GM19351 (cell line): ENCODE measurements around the gene TBC1D1.

ENCODE experiments used
- ATAC-seq: cut with Tn5 transposase; IDR thresholded peaks from one replicate; pipeline ENCODE4 v1.9.1; 2021; ENCODE audit warnings: mild to moderate bottlenecking, moderate library complexity; ENCODE audit not compliant: unreplicated experiment

Gene TBC1D1

DNA sequence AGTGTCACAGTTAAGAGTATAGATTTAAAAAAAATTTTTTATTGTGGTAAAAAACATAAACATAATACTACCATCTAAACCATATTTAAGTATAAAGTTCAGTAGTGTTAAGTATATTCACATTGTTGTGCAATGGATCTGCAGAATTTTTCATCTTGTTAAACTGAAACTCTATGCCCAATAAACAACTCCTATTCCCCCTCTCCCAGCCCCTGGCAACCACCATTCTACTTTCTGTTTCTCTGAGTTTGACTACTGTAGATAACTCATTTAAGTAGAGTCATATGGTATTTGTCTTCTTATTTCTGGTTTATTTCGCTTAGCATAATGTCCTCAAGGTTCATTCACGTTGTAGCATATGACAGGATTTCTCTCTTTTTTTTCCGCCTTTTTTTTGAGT is 181.7 kb downstream of the TBC1D1 start:
- ATAC-seq: no peak

DNA sequence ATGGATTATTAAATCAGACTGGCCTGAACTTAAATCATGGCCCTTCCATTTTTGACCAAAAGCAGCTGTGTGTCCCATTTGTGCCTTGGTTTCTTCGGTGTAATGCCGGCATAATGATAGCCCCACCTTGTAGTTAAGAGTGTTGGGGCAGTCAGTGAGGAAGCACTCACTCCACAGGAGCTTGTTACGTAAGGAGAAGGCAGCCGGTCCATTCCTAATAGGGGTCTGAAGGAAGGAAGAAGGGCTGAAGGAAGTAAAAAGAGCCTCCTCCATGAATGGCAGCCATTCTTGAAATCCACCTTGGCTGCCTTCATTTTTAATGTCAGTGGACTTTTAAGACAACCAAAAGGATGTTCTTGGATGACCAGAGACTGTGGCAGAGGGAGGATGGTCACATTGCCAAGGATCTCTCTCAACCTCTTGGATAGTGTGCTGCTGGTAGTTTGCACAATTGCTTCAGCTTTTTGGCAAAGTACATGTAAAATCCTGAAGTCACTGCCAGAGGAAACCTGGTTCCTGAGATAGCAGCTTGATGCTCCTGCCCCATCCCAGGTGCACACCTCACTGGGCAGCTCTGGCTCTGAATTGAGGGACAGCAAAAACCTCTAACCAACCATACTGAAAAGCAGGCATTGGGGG is 182.8 kb downstream of the TBC1D1 start:
- no peak for ATAC-seq

DNA sequence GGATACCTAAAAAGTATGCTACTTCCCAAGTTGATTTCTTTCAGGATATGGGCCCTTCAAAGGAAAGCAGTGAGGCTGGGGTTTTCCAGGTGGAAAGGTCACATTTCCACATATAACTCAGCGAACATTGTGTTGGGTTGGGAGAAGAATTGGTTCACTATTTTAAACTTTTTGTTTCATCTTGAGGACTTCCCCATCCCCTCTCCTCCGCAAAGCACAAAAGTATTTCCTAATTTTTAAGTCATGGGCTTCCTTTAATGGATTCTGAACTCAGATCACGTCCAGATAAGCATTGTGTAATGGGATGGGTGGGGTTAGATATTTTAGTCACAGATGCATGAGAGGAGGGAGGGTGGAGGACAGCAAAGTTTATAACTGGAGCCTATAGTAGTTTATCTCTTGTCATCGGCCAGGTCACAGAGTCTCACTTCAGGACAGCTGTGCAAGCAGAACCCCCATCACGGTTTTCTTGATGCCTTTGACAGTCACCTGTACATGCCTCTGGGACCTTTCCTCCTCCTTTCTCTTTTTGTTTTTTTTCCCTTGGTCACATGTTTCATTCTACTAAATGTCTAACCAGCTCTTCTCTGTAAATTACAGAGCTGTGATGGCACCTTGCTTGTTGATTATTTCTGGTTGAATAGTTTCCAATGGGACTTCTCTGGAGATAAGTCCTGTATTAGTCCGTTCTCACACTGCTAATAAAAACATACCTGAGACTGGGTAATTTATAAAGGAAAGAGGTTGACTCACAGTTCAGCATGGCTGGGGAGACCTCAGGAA is 184.7 kb downstream of the TBC1D1 start:
- no peak for ATAC-seq

DNA sequence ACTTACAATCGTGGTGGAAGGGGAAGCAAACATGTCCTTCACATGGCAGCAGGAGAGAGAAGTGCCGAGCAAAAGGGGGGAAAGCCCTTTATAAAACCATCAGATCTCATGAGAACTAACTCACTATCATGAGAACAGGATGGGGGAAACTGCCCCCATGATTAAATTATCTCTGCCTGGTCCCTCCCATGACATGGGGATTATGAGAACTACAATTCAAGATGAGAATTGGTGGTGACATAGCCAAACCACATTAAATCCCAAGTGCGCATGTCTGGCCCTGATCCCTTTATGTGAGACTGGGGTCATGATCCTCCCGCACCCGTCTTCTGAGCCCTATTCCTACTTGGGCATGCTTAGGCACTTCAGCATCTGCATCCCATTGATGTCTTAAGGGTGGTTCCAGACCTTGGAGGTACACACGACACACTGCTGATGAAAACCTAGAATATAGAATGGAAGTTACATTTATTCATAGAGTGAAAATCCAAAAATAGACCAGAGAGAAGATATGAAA is 185.3 kb downstream of the TBC1D1 start:
- no peak for ATAC-seq

DNA sequence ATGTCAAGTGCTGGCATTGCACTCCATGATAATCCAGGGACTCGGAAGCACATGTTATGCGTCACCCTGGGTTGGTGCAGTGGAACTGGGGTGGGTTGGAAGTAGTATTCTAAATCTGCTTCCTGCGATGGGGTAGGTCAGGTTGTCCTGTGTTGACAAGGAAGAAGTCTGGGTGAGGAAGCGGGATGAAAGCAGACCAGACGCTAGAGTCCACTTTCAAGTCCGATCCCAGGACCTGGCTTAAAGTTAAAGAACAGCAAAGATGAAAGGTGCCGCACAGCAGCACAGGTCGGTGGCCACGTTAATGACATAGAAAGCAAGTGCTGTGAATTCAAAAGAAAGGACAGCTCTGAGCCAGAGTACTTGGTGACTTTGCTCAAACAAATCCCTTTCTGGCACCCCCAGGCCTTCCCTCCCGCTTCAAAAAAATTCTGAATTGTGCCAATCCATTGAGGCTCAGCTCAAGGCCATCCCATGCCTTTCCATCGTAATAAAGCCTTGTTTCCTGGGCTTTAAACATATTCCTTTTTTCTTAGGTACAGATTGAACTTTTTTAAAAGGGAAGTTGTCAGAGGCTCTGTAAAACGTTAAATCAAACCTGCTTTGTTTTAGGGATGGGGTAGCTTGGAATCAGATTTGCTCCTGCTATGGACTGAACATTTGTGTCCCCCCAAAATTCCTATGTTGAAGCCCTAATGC is 187.1 kb downstream of the TBC1D1 start:
- ATAC-seq: no peak

DNA sequence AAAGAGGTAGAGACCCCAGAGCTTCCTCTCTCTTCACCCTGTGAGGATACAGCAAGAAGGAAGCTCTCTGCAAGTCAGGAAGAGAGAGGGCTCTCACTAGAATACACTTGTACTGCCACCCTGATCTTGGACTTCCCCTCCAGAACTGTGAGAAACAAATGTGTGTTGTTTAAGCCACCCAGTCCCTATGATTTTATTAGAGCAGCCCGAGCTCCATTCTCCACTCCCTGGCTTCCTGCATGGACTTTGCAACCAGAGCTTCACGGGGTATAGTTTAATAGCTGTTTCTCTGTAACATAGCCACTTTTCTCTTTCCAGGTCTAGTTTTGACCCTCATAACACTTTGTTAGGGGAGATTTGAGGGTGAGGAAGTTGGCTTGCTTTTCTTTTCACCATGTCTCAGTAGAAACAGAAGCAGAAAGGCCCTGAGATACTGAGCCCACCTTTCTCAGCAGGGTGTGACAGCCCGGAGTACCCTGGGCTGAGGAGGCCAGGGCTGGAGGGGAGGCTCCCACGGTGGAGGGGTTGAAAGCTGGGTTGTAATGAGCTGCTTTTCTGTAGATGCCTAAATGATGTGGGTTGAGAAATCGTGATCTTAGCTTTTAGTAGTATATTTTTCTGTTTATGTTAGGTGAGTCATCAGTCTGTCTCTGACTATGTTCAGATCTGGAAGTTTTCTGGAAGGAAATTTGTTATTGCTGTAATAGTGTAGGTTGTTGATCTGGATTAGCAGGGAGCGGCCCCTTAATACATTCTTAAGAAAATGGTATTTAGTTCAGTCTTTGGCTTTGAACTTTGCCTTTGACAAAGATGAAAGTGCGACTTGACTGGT is 187.9 kb downstream of the TBC1D1 start:
- peak; percentile 49 for ATAC-seq

DNA sequence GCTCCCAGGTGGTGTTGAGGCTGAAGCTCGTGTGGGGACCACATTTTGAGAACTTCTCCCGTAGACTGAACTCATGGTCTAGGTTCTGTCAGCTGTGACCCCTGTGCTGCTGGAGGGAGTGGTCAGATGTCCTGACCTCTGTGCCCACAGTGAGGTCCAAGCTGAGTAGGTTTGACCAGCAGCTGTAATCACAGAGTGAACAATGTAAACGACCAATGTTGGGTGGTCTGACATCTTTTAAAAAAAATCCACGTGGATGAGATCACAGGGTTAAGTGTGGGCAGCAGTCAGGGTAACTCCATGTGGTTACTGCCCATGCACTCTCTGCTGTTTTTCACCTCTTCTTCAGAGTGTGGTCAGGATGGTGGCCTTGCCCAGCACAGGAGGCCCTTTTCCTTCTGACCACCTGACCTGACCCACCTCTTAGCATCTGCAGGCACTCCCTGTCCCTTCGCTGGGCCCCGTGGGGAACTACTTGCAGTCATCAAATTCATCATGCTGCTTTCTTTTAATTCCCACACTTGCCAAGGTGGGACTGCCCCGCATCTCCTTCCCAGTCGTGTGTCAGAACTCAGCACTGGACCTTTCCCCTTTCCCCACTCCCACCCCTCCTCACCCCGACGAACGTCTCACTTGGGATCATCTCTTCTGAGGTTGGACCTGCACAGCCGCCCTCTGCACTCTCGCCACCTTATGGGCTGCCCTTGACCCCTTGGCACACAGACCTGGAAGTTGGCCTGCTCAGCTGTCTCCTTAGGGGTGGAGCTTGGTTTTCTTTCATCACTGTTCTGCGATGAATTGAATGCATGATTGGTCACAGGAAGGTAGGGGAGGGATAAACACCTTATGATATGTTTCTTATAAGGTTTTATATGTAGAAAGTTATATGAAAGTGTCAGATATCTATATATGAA is 189.4 kb downstream of the TBC1D1 start:
- ATAC-seq: no peak

DNA sequence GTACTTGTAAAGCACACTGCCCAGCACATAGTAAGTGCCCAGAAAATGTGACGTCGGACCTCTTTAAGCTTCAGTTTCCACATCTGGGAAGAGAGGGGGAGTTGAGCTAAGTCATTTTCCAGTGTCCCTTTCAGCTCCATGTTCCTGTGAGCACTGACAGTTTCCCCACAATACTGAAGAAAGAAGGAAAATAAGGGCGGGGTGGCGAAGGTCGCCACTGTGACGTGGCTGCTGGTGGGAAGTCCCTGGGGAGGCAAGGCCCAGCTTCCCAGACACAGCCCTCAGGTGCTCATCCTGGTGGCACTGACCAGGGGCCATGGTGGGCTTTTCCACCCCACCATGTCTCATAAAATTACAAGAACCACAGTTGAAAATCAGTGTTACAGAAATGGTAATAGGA is 191.1 kb downstream of the TBC1D1 start:
- ATAC-seq: no peak

DNA sequence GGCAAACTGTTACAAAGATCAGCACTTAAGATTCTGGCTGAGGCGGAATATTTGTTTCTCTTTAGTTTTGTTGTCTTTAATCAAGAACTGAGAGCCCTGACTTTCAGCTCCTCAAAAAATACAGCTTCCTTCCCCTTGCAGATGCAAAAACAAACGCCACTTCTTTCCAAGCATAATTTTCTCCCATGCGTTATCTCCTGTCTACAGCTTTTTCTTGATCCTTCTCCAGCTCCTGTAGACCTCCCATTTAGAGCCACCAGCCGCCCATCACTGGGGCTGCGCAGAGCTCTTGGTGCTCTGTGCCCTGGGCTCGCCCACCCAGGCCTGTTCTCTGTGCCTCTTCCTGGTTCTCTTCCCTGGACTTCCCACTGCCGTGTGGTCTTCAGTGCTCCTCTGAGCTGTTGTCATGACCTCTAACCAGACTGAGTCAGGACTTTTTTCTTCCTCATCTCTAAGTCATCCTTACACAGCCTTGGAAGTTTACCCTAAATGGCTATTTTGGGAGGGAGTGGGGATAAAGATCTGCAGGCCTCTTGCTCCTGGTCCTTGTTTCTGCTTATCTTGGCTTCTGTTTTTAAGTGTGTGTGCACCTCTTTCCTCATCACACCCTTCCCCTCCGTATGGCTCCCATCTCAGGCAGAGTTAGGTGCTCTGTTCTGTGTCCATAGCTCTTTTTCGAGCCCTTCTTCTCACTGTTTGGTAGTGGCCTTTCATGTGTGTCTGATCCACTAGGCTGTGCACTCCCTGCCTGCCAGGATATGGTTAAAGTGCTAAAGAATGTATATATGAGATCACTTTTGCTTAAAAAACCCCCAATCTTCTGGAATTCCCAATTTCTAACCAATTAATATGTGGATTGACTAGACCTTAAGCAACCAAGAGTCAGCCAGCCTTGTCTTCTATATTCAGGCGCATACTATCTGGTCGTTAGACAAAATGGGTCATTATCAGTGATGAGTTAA is 191.8 kb downstream of the TBC1D1 start:
- ATAC-seq: no peak

DNA sequence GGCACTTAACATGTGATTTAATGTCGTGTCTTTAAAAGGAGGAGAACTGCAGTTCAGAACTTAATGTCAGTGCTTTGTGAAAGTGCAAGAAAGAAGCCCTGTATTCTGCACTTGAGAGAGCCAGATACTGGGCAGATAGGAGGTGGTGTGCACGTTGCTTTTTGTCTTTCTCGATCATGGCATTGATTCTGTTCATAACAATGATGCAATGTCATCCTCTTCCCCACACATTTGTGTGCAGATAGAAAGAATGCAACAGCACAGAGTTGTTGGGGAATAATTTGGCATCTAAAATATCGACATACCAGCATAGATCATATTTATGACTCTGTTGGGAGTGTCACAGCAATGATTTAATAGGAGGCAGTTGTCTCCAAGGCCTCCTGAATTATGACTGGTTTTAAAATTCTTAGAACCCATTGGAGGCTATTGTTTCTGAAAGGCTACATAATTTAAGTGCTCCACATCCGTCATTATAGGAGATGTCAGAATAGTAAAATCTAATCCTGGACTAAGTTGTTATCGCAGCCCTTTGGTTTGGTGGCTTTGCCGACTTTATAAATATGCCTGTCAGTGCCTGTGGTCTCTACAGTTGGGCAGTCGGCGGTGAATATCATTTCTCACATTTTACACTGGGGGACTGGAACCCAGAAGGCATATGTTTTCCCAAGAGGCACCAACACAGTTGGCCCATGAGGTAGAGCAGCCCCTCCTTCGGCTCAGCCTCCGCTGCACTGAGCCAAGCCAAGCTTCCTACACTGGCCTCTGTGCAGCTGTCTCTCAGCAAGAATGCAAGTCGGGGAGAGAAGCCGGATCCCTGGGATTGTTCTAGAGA is 194.2 kb downstream of the TBC1D1 start:
- no peak for ATAC-seq

DNA sequence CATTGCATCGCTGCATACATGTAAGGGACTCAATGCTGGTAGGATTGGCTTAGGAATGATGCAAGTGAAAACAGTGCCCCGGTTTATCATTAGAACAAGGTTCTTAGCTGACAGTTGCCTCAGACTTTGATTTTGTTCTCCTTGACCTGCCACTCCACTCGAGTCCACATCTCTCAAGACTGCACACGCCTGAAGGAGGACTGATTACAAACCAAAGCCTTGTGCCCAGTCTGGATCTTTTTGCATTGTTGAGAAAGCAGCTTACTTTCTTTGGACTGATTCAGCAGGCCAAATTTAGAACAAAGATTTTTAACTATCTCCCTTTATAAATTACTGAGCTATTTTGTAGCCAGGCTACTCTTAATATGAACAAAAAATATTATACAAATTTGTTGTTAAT is 194.9 kb downstream of the TBC1D1 start:
- ATAC-seq: no peak

DNA sequence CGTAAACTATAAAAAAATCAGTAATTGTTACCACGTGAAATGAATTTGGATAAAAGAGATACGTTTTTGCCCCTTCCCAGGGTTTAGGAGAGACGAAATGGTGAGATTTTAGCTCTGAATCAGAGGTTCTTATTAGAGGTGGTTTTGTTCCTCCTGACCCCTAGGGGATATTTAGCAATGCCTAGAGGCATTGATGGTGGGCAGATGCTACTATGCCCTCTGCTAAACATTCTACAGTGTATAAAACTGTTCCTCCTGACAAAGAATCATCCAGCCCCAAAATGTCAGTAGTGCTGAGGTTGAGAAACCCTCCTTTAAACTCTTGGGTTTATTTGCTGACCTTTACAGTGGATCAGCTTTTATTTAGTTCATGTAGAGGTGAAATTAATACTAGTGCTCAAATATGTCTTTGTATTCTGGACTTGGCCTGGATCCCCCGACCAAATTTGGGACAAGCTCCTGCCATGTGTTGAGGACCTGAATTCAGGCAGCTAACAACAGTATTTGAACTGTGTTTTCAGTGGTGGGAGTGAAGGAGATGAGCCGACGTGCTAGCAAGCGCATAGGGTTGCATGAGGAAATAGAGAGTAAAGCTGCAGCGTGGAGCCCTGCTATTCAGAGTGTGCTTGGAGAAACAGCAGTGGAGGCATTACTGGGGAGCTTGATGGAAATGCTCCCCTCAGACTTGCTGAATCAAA is 195.4 kb downstream of the TBC1D1 start:
- no peak for ATAC-seq

DNA sequence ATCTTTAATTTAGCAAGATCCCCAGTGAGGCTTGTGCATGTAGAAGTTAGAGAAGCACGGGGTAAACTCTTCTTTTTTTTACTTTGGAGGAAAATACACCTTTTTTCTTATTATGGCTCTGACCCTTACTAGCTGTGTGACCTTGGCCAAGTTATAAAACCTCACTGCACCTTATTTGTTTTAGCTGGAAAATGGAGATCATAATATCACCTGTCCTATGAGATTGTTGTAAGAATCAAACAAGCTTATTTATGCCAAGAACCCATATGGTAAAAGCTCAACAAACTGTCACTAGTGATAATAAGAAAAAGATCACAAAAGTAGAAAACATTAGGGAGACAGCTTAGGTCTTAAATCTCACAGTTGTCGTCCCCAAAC is 196.0 kb downstream of the TBC1D1 start:
- ATAC-seq: no peak

DNA sequence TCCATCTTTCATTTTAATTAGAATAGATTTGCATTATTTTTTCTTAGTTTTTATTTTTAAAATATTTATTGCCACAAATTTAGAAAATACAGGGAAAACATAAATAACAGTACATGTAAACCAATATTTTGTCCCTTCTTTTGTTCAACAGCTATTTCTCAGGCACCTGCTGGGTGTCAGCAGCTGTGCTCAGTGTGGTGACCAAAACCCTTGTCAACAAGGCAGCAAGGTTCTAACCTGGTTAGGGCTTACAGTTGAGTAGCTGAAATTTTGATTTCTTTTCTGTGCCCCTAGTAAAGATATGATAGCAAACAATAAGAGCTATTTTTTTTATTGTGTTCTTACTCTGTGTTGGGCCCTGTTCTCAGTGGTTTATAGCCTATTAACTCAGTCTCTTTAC is 197.4 kb downstream of the TBC1D1 start:
- ATAC-seq: no peak

DNA sequence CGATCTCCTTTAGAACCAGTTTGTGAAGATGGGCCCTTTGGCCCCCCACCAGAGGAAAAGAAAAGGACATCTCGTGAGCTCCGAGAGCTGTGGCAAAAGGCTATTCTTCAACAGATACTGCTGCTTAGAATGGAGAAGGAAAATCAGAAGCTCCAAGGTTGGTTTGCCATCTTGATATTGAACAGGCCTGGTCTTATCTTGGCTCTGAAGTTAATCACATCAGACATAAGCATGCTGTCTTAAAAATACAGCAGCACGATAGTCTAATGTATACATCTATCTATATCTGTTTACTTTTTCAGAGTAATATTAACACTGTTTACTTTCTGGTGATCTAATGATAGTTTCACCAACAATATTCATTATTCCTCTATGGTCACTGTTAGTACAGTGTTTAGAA is 199.1 kb downstream of the TBC1D1 start:
- ATAC-seq: no peak

DNA sequence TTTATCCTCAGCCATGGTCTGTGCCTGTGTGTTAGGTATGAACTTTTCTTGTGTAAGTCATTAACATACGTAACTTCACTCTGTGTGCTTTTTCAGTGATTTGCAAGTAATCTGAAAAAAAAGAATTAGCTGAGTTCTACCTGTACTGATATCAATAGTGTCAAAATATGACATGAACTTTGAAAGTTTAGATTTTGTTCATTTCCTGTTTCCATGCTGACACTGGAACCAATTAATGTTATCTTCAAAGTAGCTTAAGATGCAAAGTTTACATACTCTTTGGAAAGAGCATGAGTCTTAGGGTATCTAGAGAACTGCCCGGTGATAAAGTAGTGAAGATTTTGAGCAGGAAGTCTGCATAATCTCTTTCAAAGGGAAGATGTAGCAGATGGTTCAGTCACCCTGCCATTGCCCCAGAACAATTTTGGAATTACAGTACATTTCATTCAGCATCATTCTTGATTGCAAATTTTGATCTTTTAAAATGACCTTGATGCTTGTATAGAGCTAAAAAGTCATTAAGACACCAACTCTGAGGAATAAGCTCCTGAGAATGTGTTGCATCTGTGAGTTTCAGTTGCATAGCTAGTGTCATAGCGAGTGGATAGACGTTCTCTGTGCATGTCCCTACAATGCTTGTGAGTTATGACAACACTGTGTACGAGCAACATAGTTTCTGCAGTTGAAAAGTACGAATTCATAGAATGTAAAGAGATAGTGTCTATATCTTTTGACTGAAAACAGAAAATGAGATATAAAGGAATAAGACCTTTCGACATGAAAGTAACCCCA is 199.8 kb downstream of the TBC1D1 start:
- ATAC-seq: no peak

DNA sequence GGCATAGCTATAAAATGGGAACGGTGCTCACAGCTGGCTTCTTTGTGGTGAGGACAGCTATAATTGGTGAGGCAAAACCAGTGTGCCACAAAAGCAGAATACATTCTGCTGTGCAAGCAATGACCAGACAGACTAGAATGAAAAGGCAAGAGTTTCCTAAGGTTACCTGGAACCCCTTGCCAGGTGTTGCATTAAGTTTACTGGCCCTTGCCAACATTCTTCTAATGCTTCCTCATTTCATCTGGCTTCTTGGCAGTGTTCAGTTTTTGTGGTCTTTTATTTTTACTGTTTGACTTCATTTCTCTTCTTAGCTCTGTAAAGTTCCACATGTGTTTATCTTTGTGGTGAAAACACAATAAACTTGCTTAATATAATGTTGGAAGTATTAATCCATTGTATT is 200.8 kb downstream of the TBC1D1 start:
- ATAC-seq: no peak
